GM21723 (cell line): ENCODE data around the gene CRYBG2.
"Not testable (repeated sequence)": the region's sequence is repeated elsewhere in the genome, so short reads cannot be mapped to it uniquely, and the experiment has no call there.

Experiments used
- ATAC-seq: cut with Tn5 transposase; IDR thresholded peaks from one replicate; pipeline ENCODE4 v1.9.1; 2021; ENCODE audit warnings: mild to moderate bottlenecking, moderate library complexity; ENCODE audit not compliant: unreplicated experiment

CRYBG2 gene

GRCh38 chr1:26296340-26297056 lies 57.4 kb downstream of the CRYBG2 start:
- no peak for ATAC-seq

DNA sequence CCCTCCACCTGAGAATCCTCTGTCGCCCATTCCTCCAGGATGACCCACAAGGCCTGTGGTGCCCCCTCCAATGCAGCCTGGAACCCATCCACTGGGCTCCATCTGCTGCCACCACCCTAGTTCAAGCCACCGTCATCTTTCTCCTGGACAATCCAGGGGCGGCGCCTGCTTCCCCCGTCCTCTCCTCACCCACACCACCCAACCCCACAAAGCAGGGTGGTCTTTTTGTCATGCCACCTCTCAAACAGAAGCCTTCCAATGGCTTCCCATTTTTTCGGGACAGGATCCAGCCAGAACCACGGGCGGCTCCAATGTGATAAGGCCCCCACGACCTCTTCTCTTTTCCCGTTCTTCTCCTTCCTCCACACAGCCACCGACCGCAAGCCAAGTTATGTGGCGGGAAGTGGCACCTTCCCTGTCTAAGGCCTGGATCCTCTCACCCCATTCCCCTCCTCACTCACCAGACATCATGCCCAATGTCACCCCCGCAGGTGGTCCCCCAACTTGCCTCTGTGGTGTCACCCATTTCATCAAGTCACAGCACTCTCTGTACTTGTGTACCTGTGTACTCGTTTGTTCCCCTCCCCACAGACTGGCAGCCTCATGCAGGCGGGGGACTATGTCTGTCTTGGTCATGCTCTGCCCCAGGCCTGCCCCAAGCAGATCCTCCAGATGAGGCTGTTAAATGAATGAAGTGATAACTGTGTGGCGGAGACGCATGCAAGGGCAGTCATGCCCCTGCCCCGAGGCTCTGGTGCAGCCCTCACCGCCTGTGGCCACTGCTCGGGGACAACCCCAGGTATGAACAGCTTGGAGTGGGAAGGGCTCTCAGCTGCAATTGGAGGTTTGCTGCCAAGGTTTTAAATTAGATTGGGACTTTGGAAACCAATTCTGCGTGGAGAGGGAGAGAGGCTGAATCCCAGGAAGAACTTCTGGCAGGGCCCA lies 58.5 kb downstream of the CRYBG2 start:
- no peak for ATAC-seq

DNA sequence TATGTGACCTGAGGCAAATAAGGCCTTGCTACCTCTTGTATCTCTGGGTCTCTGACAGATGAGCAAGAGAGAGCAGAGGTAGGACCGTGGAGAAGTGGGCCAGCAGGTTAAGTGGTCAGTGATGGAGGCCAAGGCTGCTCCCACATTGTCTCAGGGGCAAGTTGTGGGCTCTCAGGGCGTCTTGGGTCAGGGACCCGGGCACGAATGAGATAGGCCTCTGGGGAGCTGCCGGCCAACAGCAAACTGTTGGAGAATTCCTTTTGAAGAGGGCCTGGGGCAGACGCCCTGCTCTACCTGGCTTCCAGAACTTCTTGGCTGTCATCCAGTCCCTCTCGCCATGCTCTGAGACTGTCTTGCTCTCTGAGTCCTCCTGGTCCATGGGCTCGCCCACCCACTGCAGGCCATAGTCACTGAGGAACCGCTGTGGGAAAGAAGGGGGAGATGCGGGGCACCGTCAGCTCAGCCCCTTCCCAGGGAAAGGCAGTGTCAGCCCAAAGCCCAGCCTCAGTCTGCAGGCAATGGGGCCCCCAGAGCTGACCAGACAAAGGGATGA lies 59.9 kb downstream of the CRYBG2 start:
- no peak for ATAC-seq

DNA sequence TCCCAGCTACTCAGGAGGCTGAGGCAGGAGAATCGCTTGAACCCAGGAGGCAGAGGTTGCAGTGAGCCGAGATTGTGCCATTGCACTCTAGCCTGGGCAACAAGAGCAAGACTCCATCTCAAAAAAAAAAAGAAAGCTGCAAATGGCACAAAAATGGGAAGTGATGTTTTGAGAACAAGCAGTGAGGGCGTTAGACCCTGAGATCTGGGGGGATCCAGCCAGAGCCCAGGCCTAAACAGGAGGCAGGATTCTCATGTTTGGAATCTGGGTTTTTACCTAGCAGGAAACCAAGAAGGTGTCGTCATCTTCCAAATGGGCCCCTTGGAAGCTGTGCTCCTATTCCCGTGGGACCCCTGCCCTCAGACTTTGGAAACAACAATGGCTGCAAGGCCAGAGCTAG lies 61.2 kb downstream of the CRYBG2 start:
- ATAC-seq: not testable (repeated sequence)

DNA sequence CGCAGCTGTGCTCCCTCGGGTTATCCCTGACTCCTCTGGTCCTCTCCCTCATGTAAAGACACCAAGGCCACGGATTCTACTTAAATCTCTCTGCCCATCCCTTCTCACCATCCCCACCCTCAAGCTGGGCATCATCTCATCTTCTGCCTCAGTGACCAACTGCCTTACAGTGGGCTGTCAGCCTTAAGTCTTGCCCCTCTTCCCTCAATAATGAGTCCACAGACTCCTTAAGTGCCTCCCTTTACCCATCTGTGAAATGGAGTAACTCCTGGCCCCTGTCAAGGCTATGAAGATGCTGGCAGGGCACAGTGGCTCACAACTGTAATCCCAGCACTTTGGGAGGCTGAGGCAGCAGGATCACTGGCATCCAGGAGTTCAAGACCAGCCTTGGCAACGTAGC lies 62.0 kb downstream of the CRYBG2 start:
- ATAC-seq: no peak

GRCh38 chr1:26291433-26291832 lies 62.5 kb downstream of the CRYBG2 start:
- ATAC-seq: no peak

GRCh38 chr1:26290882-26291261 lies 63.1 kb downstream of the CRYBG2 start:
- ATAC-seq: no peak

- ATAC-seq: no peak
These were observed 63.6 kb downstream of the CRYBG2 start for GRCh38 chr1:26290122-26290881.

- no peak for ATAC-seq
These were observed 64.5 kb downstream of the CRYBG2 start for GRCh38 chr1:26289158-26290059.

- no peak for ATAC-seq
These were observed 65.5 kb downstream of the CRYBG2 start for GRCh38 chr1:26288311-26288941.

DNA sequence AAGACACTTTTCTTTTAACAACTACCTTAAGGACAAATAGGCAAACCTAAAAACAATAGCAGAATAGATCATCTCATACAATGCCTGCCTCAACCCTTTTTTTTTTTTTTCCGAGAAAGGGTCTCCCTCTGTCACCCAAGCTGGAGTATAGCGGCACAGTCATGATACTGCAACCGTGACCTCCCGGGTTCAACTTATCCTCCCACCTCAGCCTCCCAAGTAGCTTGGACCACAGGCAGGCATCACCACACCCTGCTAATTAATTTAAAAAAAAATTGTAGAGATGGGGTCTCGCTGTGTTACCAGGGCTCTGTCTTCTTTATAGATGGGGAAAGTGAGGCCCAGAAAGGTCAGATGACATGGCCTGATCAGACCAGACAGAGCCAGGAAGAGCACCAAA lies 66.1 kb downstream of the CRYBG2 start:
- ATAC-seq: no peak

- peak; percentile 42 for ATAC-seq
These were observed 66.8 kb downstream of the CRYBG2 start for GRCh38 chr1:26287033-26287711.

DNA sequence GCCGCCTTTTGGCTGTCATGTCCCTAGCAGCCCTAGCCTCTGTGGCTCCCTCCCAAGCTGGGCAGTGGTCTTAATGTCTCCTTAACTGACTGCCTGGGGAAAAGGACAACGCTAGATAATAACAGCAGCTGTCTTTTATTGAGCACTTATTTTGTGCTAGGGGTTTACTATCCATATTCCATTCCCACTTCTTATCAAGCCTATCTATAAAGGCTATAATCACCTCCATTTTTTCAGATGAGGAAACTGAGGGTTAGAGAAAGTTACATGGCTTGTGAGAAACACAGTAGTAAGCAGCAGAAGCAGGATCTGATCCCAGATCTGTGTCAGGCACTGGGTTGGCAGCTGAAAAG lies 67.9 kb downstream of the CRYBG2 start:
- no peak for ATAC-seq

- ATAC-seq: no peak
These were observed 68.4 kb downstream of the CRYBG2 start for GRCh38 chr1:26285366-26286063.

DNA sequence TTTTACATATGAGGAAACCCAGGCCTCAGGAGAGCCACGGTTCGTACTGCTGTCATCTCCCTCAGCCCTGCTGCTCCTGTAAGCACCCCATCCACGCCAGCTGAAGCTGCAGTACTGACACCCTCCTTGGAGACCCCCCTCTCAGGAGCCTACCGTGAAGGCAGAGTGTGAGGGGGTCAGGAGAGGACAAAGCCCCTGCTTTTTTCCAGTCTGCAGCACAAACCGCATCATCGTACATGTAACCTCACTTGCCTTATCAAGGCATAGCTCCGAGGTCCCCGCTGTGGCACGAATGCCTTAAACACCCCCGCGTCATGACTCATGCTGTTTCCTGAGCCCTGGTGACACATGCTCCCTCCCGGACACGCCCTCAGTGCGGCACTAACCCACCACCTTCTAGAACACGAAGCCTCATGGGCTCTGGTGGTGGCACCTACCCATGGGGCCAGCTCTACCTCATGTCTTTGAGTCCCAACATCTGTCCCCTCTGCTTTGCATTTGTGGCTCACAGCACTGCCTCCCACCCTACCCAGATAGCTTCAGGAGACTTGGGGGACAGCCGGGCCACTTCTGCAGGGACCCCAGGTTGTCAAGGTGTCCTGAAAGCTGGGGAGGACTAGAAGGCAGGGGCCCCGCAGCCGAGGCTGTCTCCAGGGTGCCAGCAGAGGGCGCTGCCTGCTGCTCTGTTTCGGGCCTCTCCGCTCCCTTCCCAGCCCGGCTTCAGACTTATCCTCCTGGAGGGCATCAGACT lies 69.2 kb downstream of the CRYBG2 start:
- no peak for ATAC-seq

GRCh38 chr1:26283871-26284596 lies 69.9 kb downstream of the CRYBG2 start:
- no peak for ATAC-seq

GRCh38 chr1:26283279-26283853 lies 70.6 kb downstream of the CRYBG2 start:
- no peak for ATAC-seq
